Nephron progenitor cell (in vitro differentiated cells): ENCODE measurements around the gene TOMM40.
A peak's percentile ranks its signal among the peaks of the same experiment; 100 is the strongest.

ENCODE experiments used
- DNase-seq: peaks from one replicate; pipeline ENCODE4 v3.0.0; 2021
- H3K27ac Mint-ChIP-seq: 2 replicates; pipeline ENCODE4 v1.8.0; 2021; ENCODE audit warnings: mild to moderate bottlenecking, moderate library complexity, mixed read lengths
- H3K27me3 Mint-ChIP-seq: 2 replicates; pipeline ENCODE4 v1.8.0; 2021; ENCODE audit warnings: mild to moderate bottlenecking, low read depth, mixed read lengths; ENCODE audit not compliant: poor library complexity
- H3K36me3 Mint-ChIP-seq: 2 replicates; pipeline ENCODE4 v1.8.0; 2021; ENCODE audit warnings: low read depth, mixed read lengths
- H3K4me1 Mint-ChIP-seq: 2 replicates; pipeline ENCODE4 v1.8.0; 2021; ENCODE audit warnings: mixed read lengths
- H3K4me3 Mint-ChIP-seq: 2 replicates; pipeline ENCODE4 v1.8.0; 2021; ENCODE audit warnings: mild to moderate bottlenecking, moderate library complexity, mixed read lengths
- H3K9me3 Mint-ChIP-seq: 2 replicates; pipeline ENCODE4 v1.8.0; 2021; ENCODE audit warnings: mild to moderate bottlenecking, moderate library complexity, mixed read lengths
- CTCF ChIP-seq: fragments of 200-600 bp; sonication (generic); IDR thresholded peaks from 2 replicates; pipeline ENCODE4 v1.5.0; 2021; ENCODE audit warnings: antibody characterized with exemption

The TOMM40 gene

DNA sequence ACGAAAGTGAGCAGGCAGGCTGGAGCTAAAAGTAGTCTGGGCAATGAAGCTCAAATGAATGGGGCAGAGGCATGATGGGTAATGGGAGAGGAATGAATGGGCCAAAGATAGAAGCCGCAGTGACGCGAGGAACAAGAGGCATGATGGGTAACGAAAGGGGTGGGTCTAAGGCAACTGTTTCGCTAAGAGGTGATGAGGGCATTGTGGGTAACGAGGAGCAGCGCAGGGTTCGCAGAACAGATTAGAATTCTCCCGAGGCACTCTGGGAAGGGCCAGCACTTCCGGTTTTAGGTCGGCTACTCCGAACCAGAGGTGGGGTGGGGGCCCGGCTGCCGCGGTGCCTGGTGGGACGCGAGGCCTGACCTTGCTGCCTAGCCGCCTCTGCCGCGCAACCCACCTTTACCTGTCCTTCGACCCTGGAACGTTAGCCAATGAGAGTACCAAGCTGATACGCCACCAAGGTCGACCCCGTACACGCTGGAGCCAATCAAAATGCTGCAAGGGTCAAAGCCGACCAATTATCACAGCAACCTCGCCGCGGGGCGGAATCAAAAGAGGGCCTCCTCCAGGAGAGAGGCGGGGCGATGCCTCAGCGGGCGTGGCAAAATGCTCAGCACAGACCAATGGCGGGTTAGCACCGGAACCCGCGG, 563 bp upstream of the TOMM40 start:
- peaks cover 3% of the 10 kb centered on the region for H3K27me3 Mint-ChIP-seq
- peaks cover 32% of the 10 kb centered on the region for H3K4me1 Mint-ChIP-seq
- H3K27ac Mint-ChIP-seq: peak overlapping the region; percentile 98
- no peaks in the 10 kb centered on the region for H3K9me3 Mint-ChIP-seq
- peaks cover 61% of the 10 kb centered on the region for H3K36me3 Mint-ChIP-seq
- no peak for DNase-seq
- H3K4me3 Mint-ChIP-seq: peak overlapping the region; percentile 84
- no peak for TF ChIP-seq CTCF

GRCh38 chr19:44892932-44893331, 1.9 kb downstream of the TOMM40 start:
- no peak for TF ChIP-seq CTCF
- H3K27me3 Mint-ChIP-seq: peaks cover 3% of the 10 kb centered on the region
- H3K4me1 Mint-ChIP-seq: peaks cover 32% of the 10 kb centered on the region
- DNase-seq: no peak
- peaks cover 60% of the 10 kb centered on the region for H3K36me3 Mint-ChIP-seq
- peak overlapping the region; percentile 95 for H3K4me3 Mint-ChIP-seq
- no peaks in the 10 kb centered on the region for H3K9me3 Mint-ChIP-seq
- H3K27ac Mint-ChIP-seq: peak overlapping the region; percentile 64

GRCh38 chr19:44893332-44894051, 2.4 kb downstream of the TOMM40 start:
- Mint-ChIP-seq H3K27ac (no peak overlapping the region), H3K4me3 (peak overlapping the region; percentile 95), H3K4me1 (peaks cover 32% of the 10 kb centered on the region), H3K36me3 (peaks cover 59% of the 10 kb centered on the region), H3K9me3 (no peaks in the 10 kb centered on the region), H3K27me3 (peaks cover 3% of the 10 kb centered on the region)
- no peak for DNase-seq
- no peak for TF ChIP-seq CTCF

DNA sequence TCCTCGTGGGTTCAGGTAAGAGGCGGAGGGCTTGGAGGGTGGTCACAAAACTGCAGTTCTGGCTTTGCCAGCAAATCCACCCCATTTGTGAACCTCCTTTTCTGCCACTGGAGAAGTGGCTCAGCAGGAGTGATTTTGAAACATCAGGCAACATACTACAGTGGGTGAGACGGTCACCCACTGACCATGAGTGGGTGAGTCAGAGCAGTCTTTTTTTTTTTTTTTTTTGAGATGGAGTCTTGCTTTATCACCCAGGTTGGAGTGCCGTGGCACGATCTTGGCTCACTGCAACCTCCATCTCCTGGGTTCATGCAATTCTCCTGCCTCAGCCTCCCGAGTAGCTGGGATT, 3.0 kb downstream of the TOMM40 start:
- Mint-ChIP-seq H3K4me3 (no peak overlapping the region), H3K27ac (no peak overlapping the region), H3K9me3 (no peaks in the 10 kb centered on the region), H3K27me3 (peaks cover 3% of the 10 kb centered on the region), H3K4me1 (peaks cover 29% of the 10 kb centered on the region), H3K36me3 (peaks cover 57% of the 10 kb centered on the region)
- no peak for DNase-seq
- no peak for TF ChIP-seq CTCF

DNA sequence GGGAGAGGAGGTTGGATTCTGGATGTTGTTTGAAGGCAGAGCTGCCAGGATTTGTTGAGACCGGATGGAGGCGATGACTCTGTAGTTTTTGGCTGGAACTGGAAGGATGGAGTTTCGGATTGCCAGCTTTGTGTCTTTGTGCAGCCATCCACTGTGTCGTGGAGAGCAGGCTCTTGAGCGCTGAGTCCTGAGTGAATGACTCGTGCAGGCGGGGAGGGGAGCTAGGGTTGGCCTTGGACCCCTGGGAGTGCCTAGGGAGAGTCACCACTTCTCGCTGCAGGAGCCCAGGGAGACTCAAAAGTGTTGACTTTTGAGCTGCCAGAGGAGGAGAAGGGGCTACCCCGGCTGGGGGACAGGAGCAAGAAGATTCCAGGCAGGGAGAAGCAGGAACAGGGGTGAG, 3.9 kb downstream of the TOMM40 start:
- no peak overlapping the region for H3K4me3 Mint-ChIP-seq
- no peaks in the 10 kb centered on the region for H3K9me3 Mint-ChIP-seq
- H3K27me3 Mint-ChIP-seq: peaks cover 3% of the 10 kb centered on the region
- DNase-seq: no peak
- peaks cover 24% of the 10 kb centered on the region for H3K4me1 Mint-ChIP-seq
- no peak overlapping the region for H3K27ac Mint-ChIP-seq
- H3K36me3 Mint-ChIP-seq: peaks cover 62% of the 10 kb centered on the region
- no peak for TF ChIP-seq CTCF

DNA sequence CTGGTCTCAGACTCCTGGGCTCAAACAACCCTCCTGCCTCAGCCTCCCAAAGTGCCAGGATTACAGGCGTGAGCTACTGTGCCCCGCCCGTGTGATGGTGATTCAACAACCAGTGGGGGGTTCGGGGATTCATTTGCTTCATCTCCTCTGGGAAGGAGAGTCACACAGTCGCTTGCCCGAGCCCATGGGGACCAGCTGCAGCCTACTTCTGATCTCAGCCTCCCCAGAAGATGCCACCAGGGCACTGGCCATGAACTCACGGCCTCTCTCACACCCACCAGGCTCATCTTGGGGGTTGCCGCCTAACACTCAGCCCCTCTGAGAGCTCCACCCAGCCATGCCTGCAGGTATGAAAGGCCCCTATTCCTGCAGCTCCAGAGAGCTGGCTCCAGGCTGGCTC, 6.8 kb downstream of the TOMM40 start:
- no peak overlapping the region for H3K4me3 Mint-ChIP-seq
- no peaks in the 10 kb centered on the region for H3K27me3 Mint-ChIP-seq
- H3K36me3 Mint-ChIP-seq: peaks cover 59% of the 10 kb centered on the region
- no peak overlapping the region for H3K27ac Mint-ChIP-seq
- TF ChIP-seq CTCF: no peak
- peaks cover 4% of the 10 kb centered on the region for H3K4me1 Mint-ChIP-seq
- H3K9me3 Mint-ChIP-seq: no peaks in the 10 kb centered on the region
- DNase-seq: no peak
